ENCODE results near the gene RFX6. TPM values are rescaled to one million over a fixed set of nuclear protein-coding genes. Genes with fewer than 3 reads are reported as not detected.

The RFX6 gene
- total RNA-seq, 1 experiment from 2014 or later, result not detected

- Histone ChIP-seq H2BK20ac (ENCODE audit: low read depth, low read length, poor library complexity, severe bottlenecking) (no peak overlapping the region), H2BK12ac (ENCODE audit: insufficient read length, low read depth, low read length) (no peak overlapping the region), H3K23ac (ENCODE audit: insufficient read length, low read depth, low read length) (no peak overlapping the region), H3K4ac (ENCODE audit: low read depth, low read length) (no peak overlapping the region), H2BK15ac (ENCODE audit: low read depth, low read length) (no peak overlapping the region), H3K9me3 (ENCODE audit: control insufficient read depth, low read depth, low read length) (no peaks in the 10 kb centered on the region), H2AK5ac (ENCODE audit: insufficient read length, low read length) (no peak overlapping the region), H3K79me1 (ENCODE audit: insufficient read depth, low read depth, low read length, poor library complexity, severe bottlenecking) (no peaks in the 10 kb centered on the region), H3K27ac (ENCODE audit: insufficient read length, low read depth, low read length) (no peak overlapping the region), H4K91ac (ENCODE audit: insufficient read length, low read depth, low read length) (no peak overlapping the region), H3K14ac (ENCODE audit: insufficient read depth, low read length) (no peak overlapping the region), H3K56ac (ENCODE audit: insufficient read length, low read depth, low read length) (no peak overlapping the region), H3K18ac (ENCODE audit: insufficient read length, low read depth, low read length) (no peak overlapping the region), H4K8ac (replicated peaks; ENCODE audit: insufficient read length, low read depth, low read length) (no peak overlapping the region), H4K20me1 (ENCODE audit: control insufficient read depth, insufficient read depth, insufficient read length) (no peaks in the 10 kb centered on the region), H3K4me1 (ENCODE audit: insufficient read depth, low read length) (no peaks in the 10 kb centered on the region), H3K9ac (ENCODE audit: extremely low read depth, insufficient read length, low read length) (no peak overlapping the region), H2BK120ac (ENCODE audit: low read depth, low read length, poor library complexity, severe bottlenecking) (no peak overlapping the region), H3K79me2 (ENCODE audit: insufficient read depth, low read length) (no peaks in the 10 kb centered on the region), H2BK5ac (ENCODE audit: insufficient read length, low read length) (no peak overlapping the region), H3K4me2 (ENCODE audit: insufficient read depth, insufficient read length, low read length) (no peak overlapping the region), H2AFZ (ENCODE audit: low read length) (no peak overlapping the region), H3K23me2 (ENCODE audit: insufficient read length, low read depth, low read length, poor library complexity, severe bottlenecking) (no peaks in the 10 kb centered on the region), H3K27me3 (ENCODE audit: insufficient read depth, low read length) (no peaks in the 10 kb centered on the region), H3T11ph (ENCODE audit: low read length) (no peak overlapping the region), H4K5ac (ENCODE audit: insufficient read length, low read depth, low read length) (no peak overlapping the region)
- Mint-ChIP-seq H3K9me3 (no peaks in the 10 kb centered on the region), H3K36me3 (ENCODE audit: insufficient read depth in 1 of 3, low read depth in 3 of 3) (no peaks in the 10 kb centered on the region), H3K4me3 (no peak overlapping the region), H3K4me1 (peaks cover 0 to 3% of the 10 kb centered on the region in 2 experiments; a peak in 1 of 4 replicates), H3K27me3 (ENCODE audit: low read depth) (no peaks in the 10 kb centered on the region; the same call in 1 of the 2 replicates), H3K27ac (no peak overlapping the region)
- TF ChIP-seq CTCF (conservative IDR thresholded peaks at IDR 0.05), result no peak
- WGBS (ENCODE audit: extremely low coverage, insufficient read length, low lambda C conversion rate), result no CpG with 5 or more reads among the region's 2 CpGs
- DNase-seq, result no peak
These were observed 47.2 kb downstream of the RFX6 start for GRCh38 chr6:116924245-116924644.

Measured in H9 (cell line).